ENCODE measurements around the gene CCK. TPM values are rescaled to one million over a fixed set of nuclear protein-coding genes. Genes with fewer than 3 reads are reported as not detected.

Gene CCK, protein sequence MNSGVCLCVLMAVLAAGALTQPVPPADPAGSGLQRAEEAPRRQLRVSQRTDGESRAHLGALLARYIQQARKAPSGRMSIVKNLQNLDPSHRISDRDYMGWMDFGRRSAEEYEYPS
- polyA plus RNA-seq (2011; rRNA removed) (0.16 and 0.37 TPM in 2 replicates), polyA plus RNA-seq (2017; fragmentation: RNase III; extraction: RNeasy Plus Mini Kit Qiagen cat#74134 plus additional on column Dnase treatment) (0.36 to 0.51 TPM (median 0.51 TPM) in 3 replicates), polyA minus RNA-seq (2011; rRNA and poly(A)+ RNA removed) (not detected in 2 replicates)
- 0.51 and 0.54 TPM in 2 replicates for polyA plus RNA-seq (2012; cell fraction: cytosol; rRNA removed)
- 0.46 and 1.2 TPM in 2 replicates for polyA plus RNA-seq (2012; cell fraction: nucleus; rRNA removed)

DNA sequence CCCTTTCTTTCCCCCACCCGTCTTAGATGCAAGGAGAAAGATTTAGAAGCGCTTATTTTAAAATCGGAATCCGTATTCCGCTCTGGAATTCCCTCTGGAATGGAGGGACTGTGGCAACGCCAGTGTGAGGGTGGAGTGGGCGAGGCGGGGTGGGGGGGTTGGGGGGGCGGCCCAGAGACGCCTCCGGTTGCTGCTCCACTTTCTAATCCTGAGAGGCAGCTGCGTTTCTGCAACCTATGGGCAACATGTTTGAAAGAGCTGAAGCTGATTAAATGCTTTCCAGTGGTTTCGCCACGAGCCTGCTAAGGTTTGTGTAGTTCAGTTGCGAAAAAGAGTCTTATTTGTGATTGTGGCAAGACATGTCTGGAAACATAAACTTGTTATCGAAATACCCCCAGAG lies at the start of gene CCK:
Gene CCK (minus strand): TSS at position 101 of the 400 bp plus-strand sequence. CDS start 2,555 bp downstream, outside the sequence.
- FAIRE-seq: no peak
- DNase-seq (ENCODE audit: low read depth in 1 of 2, low spot score in 1 of 2): no peak
- WGBS (ENCODE audit: missing lambda C conversion rate): 66% methylated on average over 15 of the region's 16 CpGs
- ChIA-PET POLR2A (no interaction called here), CTCF (no interaction called here)
- H3K4me1 ChIP-seq: peaks cover 13% of the 10 kb centered on the region; the same call in 2 of the 3 replicates
- H3K4me3 ChIP-seq: no peak within 1 kb of the TSS
- TF ChIP-seq CBX8 (IDR thresholded peaks at IDR 0.05): no peak
- TF ChIP-seq GATA3 (IDR thresholded peaks at IDR 0.05; ENCODE audit: borderline replicate concordance): no peak
- no peak for TF ChIP-seq EP300 (IDR thresholded peaks at IDR 0.05)
- TF ChIP-seq RNF2 (IDR thresholded peaks at IDR 0.05; ENCODE audit: borderline replicate concordance, low read depth): no peak
- no peak for TF ChIP-seq PHF8 (IDR thresholded peaks at IDR 0.05; ENCODE audit: borderline replicate concordance, low read depth)
- TF ChIP-seq RARB (CRISPR knock-in tag; IDR thresholded peaks at IDR 0.05): no peak
- no peak for TF ChIP-seq CBX2 (IDR thresholded peaks at IDR 0.05; ENCODE audit: borderline replicate concordance, low read depth)
- no peak for TF ChIP-seq HOXB5 (CRISPR knock-in tag; IDR thresholded peaks at IDR 0.05)
- TF ChIP-seq POLR2AphosphoS2 (conservative IDR thresholded peaks at IDR 0.05; ENCODE audit: low read length): no peak
- TF ChIP-seq, protein P1, sequence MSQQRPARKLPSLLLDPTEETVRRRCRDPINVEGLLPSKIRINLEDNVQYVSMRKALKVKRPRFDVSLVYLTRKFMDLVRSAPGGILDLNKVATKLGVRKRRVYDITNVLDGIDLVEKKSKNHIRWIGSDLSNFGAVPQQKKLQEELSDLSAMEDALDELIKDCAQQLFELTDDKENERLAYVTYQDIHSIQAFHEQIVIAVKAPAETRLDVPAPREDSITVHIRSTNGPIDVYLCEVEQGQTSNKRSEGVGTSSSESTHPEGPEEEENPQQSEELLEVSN (IDR thresholded peaks at IDR 0.05; ENCODE audit: borderline replicate concordance, low read depth): no peak
- TF ChIP-seq HEYL (CRISPR knock-in tag; IDR thresholded peaks at IDR 0.05): no peak
- no peak for TF ChIP-seq HOXA7 (CRISPR knock-in tag; IDR thresholded peaks at IDR 0.05)
- TF ChIP-seq, protein P2, sequence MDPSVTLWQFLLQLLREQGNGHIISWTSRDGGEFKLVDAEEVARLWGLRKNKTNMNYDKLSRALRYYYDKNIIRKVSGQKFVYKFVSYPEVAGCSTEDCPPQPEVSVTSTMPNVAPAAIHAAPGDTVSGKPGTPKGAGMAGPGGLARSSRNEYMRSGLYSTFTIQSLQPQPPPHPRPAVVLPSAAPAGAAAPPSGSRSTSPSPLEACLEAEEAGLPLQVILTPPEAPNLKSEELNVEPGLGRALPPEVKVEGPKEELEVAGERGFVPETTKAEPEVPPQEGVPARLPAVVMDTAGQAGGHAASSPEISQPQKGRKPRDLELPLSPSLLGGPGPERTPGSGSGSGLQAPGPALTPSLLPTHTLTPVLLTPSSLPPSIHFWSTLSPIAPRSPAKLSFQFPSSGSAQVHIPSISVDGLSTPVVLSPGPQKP (IDR thresholded peaks at IDR 0.05; ENCODE audit: low read depth, low read length): no peak
- TF ChIP-seq ATOH8 (CRISPR knock-in tag; IDR thresholded peaks at IDR 0.05; ENCODE audit: low read depth): no peak
- no peak for TF ChIP-seq TFCP2L1 (CRISPR knock-in tag; IDR thresholded peaks at IDR 0.05)
- TF ChIP-seq, protein P3, sequence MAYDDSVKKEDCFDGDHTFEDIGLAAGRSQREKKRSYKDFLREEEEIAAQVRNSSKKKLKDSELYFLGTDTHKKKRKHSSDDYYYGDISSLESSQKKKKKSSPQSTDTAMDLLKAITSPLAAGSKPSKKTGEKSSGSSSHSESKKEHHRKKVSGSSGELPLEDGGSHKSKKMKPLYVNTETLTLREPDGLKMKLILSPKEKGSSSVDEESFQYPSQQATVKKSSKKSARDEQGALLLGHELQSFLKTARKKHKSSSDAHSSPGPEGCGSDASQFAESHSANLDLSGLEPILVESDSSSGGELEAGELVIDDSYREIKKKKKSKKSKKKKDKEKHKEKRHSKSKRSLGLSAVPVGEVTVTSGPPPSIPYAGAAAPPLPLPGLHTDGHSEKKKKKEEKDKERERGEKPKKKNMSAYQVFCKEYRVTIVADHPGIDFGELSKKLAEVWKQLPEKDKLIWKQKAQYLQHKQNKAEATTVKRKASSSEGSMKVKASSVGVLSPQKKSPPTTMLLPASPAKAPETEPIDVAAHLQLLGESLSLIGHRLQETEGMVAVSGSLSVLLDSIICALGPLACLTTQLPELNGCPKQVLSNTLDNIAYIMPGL (CRISPR knock-in tag; IDR thresholded peaks at IDR 0.05; ENCODE audit: borderline replicate concordance): no peak
- no peak within 1 kb of the TSS for H3K4me2 ChIP-seq
- H3K9me3 ChIP-seq: no peaks in the 10 kb centered on the region; the same call in 2 of the 3 replicates
- no peak for ATAC-seq
- no peak within 1 kb of the TSS for H3K27ac ChIP-seq

DNA sequence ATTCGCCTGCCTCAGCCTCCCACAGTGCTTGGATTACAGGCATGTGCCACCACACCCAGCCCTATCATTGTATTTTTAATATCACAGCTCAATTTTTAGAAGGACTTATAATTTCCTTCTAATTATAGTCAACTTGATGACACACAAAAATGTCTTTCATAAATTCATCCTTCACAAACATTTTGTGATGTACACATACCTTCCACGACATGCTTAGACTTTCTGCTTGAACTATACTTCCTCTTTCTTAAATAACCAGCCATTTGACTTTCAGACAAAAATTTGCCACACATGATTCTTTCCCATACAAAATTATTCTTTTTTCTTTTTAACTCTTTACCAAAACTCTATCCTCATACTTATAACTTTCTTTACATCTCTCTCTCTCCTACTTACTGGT lies 48.4 kb upstream of the CCK start:
- FAIRE-seq (no peak), ATAC-seq (no peak), DNase-seq (ENCODE audit: low read depth in 1 of 2, low spot score in 1 of 2) (peak in 1 of 2 experiments; percentile 8)
- no peak overlapping the region for H3K27ac ChIP-seq
- no peaks in the 10 kb centered on the region for H3K4me1 ChIP-seq
- H3K4me3 ChIP-seq: no peak overlapping the region
- no peaks in the 10 kb centered on the region; the same call in 1 of the 3 replicates for H3K9me3 ChIP-seq
- ChIA-PET POLR2A (no interaction called here), CTCF (no interaction called here)
- TF ChIP-seq RFX5 (IDR thresholded peaks at IDR 0.05) (no peak), ZFP36 (IDR thresholded peaks at IDR 0.05; ENCODE audit: borderline replicate concordance, partially characterized antibody) (peak; percentile 78), CEBPB (IDR thresholded peaks at IDR 0.05) (no peak), PHF8 (IDR thresholded peaks at IDR 0.05; ENCODE audit: borderline replicate concordance, low read depth) (no peak)
- 3% methylated on average over 2 of the region's 2 CpGs for WGBS (ENCODE audit: missing lambda C conversion rate)
- no peak overlapping the region for H3K4me2 ChIP-seq

Measured in A549 (cell line).